GM21526 (cell line): ENCODE data around the gene ABCA4.

Source experiments
- ATAC-seq: cut with Tn5 transposase; IDR thresholded peaks from one replicate; pipeline ENCODE4 v1.9.1; 2021; ENCODE audit warnings: moderate library complexity; ENCODE audit not compliant: unreplicated experiment, low FRiP score

Gene ABCA4

GRCh38 chr1:93988634-93989350, 132.2 kb downstream of the ABCA4 start:
- no peak for ATAC-seq

GRCh38 chr1:93981274-93981667, 139.7 kb downstream of the ABCA4 start:
- no peak for ATAC-seq

GRCh38 chr1:93980320-93981273, 140.4 kb downstream of the ABCA4 start:
- ATAC-seq, result no peak

GRCh38 chr1:93979718-93980319, 141.1 kb downstream of the ABCA4 start:
- ATAC-seq, result no peak

- no peak for ATAC-seq
Observed at GRCh38 chr1:93979040-93979717, 141.8 kb downstream of the ABCA4 start.

GRCh38 chr1:93977598-93977945, 143.4 kb downstream of the ABCA4 start:
- ATAC-seq, result no peak

GRCh38 chr1:93976711-93977597, 144.0 kb downstream of the ABCA4 start:
- ATAC-seq, result no peak

GRCh38 chr1:93976291-93976690, 144.7 kb downstream of the ABCA4 start:
- ATAC-seq, result no peak

GRCh38 chr1:93972341-93972740, 148.6 kb downstream of the ABCA4 start:
- no peak for ATAC-seq

- no peak for ATAC-seq
Observed at GRCh38 chr1:93969887-93970286, 151.1 kb downstream of the ABCA4 start.

GRCh38 chr1:93969371-93969770, 151.6 kb downstream of the ABCA4 start:
- ATAC-seq, result no peak

GRCh38 chr1:93967306-93967705, 153.6 kb downstream of the ABCA4 start:
- no peak for ATAC-seq

GRCh38 chr1:93965888-93966287, 155.1 kb downstream of the ABCA4 start:
- ATAC-seq, result no peak

- ATAC-seq, result no peak
Observed at GRCh38 chr1:93965256-93965655, 155.7 kb downstream of the ABCA4 start.

GRCh38 chr1:93964777-93965200, 156.2 kb downstream of the ABCA4 start:
- ATAC-seq, result no peak

GRCh38 chr1:93964096-93964776, 156.7 kb downstream of the ABCA4 start:
- no peak for ATAC-seq

GRCh38 chr1:93963585-93963984, 157.4 kb downstream of the ABCA4 start:
- no peak for ATAC-seq

GRCh38 chr1:93961906-93962305, 159.0 kb downstream of the ABCA4 start:
- ATAC-seq, result no peak

GRCh38 chr1:93961443-93961842, 159.5 kb downstream of the ABCA4 start:
- ATAC-seq, result no peak
